Activated effector memory CD4-positive, alpha-beta T cell treated with anti-CD3 and anti-CD28 coated beads, Interleukin-2, amount 50 U/mL, for 16 hours (primary cell): ENCODE data around the gene LMF1.
"Not testable (repeated sequence)": the region's sequence is repeated elsewhere in the genome, so short reads cannot be mapped to it uniquely, and the experiment has no call there.

Experiments
- DNase-seq: peaks from one replicate; pipeline ENCODE4 v3.0.0-alpha.2; 2020

Gene LMF1

GRCh38 chr16:860891-861290 lies 109.9 kb downstream of the LMF1 start:
- DNase-seq = no peak

- DNase-seq = not testable (repeated sequence)
Measured at GRCh38 chr16:858971-859370, 111.8 kb downstream of the LMF1 start.

GRCh38 chr16:858441-858840 lies 112.3 kb downstream of the LMF1 start:
- not testable (repeated sequence) for DNase-seq

GRCh38 chr16:856811-857210 lies 114.0 kb downstream of the LMF1 start:
- DNase-seq = no peak

- DNase-seq = no peak
Measured at GRCh38 chr16:856101-856500, 114.7 kb downstream of the LMF1 start.

GRCh38 chr16:855471-855870 lies 115.3 kb downstream of the LMF1 start:
- DNase-seq = no peak

- DNase-seq = no peak
Measured at GRCh38 chr16:854808-855410, 115.9 kb downstream of the LMF1 start.

GRCh38 chr16:853981-854807 lies 116.6 kb downstream of the LMF1 start:
- no peak for DNase-seq

- DNase-seq = no peak
Measured at GRCh38 chr16:853306-853705, 117.5 kb downstream of the LMF1 start.

GRCh38 chr16:852451-853185 lies 118.2 kb downstream of the LMF1 start:
- no peak for DNase-seq

GRCh38 chr16:851871-852270 lies 118.9 kb downstream of the LMF1 start:
- no peak for DNase-seq

GRCh38 chr16:851209-851810 lies 119.5 kb downstream of the LMF1 start:
- DNase-seq = no peak

GRCh38 chr16:850668-851067 lies 120.1 kb downstream of the LMF1 start:
- DNase-seq = no peak

- no peak for DNase-seq
Measured at GRCh38 chr16:848510-849253, 122.1 kb downstream of the LMF1 start.

GRCh38 chr16:847681-848445 lies 122.9 kb downstream of the LMF1 start:
- no peak for DNase-seq

- DNase-seq = no peak
Measured at GRCh38 chr16:847151-847550, 123.6 kb downstream of the LMF1 start.

- DNase-seq = no peak
Measured at GRCh38 chr16:845351-845745, 125.4 kb downstream of the LMF1 start.

- DNase-seq = no peak
Measured at GRCh38 chr16:844638-845350, 126.0 kb downstream of the LMF1 start.

GRCh38 chr16:843771-844170 lies 127.0 kb downstream of the LMF1 start:
- DNase-seq = no peak

GRCh38 chr16:842711-843560 lies 127.8 kb downstream of the LMF1 start:
- no peak for DNase-seq
